WTC11 (cell line): Measurements from ENCODE around the gene TLE3. TPM values are rescaled to one million over a fixed set of nuclear protein-coding genes. Genes with fewer than 3 reads are reported as not detected.
A peak's percentile ranks its signal among the peaks of the same experiment; 100 is the strongest.

Source experiments
- ATAC-seq: fragments of 200-7000 bp; cut with Tn5 transposase; 2 replicates; pipeline ENCODE4 v1.10.0; 2021; ENCODE audit warnings: mild to moderate bottlenecking, moderate library complexity
- CTCF ChIA-PET: fragments of 300-600 bp; sonication (Branson Sonifier 250); formaldehyde crosslinking; loops from one replicate; lab custom pipeline; 2021; ENCODE audit warnings: antibody characterized with exemption; lab: Charles Lee
- POLR2A ChIA-PET: fragments of 350-600 bp; sonication (Branson Sonifier 250); formaldehyde crosslinking; loops from one replicate; lab custom pipeline; 2021; ENCODE audit warnings: antibody characterized with exemption; lab: Charles Lee
- DNase-seq: peaks from one replicate; pipeline ENCODE4 v3.0.0; 2021; ENCODE audit warnings: low spot score
- H3K27ac Mint-ChIP-seq: 2 replicates; pipeline ENCODE4 v1.8.0; 2021; ENCODE audit warnings: mixed read lengths
- H3K27me3 Mint-ChIP-seq: 2 replicates; pipeline ENCODE4 v1.8.0; 2021; ENCODE audit warnings: low read depth, mild to moderate bottlenecking, moderate library complexity, mixed read lengths
- H3K36me3 Mint-ChIP-seq: 2 replicates; pipeline ENCODE4 v1.8.0; 2021; ENCODE audit warnings: mixed read lengths
- H3K4me1 Mint-ChIP-seq: 2 replicates; pipeline ENCODE4 v1.8.0; 2022; ENCODE audit warnings: mixed read lengths
- H3K4me3 Mint-ChIP-seq: 2 replicates; pipeline ENCODE4 v1.8.0; 2021; ENCODE audit warnings: mild to moderate bottlenecking, moderate library complexity, mixed read lengths
- H3K9me3 Mint-ChIP-seq: 2 replicates; pipeline ENCODE4 v1.8.0; 2021; ENCODE audit warnings: mixed read lengths
- ATF6 ChIP-seq: sonication (generic); formaldehyde crosslinking; IDR thresholded peaks from 2 replicates; pipeline ENCODE4 v1.8.1; 2023; ENCODE audit warnings: mild to moderate bottlenecking, missing genetic modification reagents
- CTCF ChIP-seq: fragments of 200-600 bp; IDR thresholded peaks from 2 replicates; pipeline ENCODE4 v1.8.0; 2022; ENCODE audit warnings: antibody characterized with exemption
- ETV6 ChIP-seq: sonication (generic); formaldehyde crosslinking; IDR thresholded peaks from 2 replicates; pipeline ENCODE4 v1.8.1; 2022; ENCODE audit warnings: mild to moderate bottlenecking, missing genetic modification reagents
- FOXJ3 ChIP-seq: sonication (generic); formaldehyde crosslinking; IDR thresholded peaks from 2 replicates; pipeline ENCODE4 v1.9.0; 2021; ENCODE audit warnings: missing genetic modification reagents, mild to moderate bottlenecking, borderline replicate concordance
- FOXP1 ChIP-seq: sonication (generic); formaldehyde crosslinking; IDR thresholded peaks from 2 replicates; pipeline ENCODE4 v1.8.0; 2022; ENCODE audit warnings: missing genetic modification reagents, mild to moderate bottlenecking, moderate library complexity, borderline replicate concordance
- HMGA2 ChIP-seq: fragments of 250-450 bp; sonication (Bioruptor Pico); IDR thresholded peaks from 2 replicates; pipeline ENCODE4 v1.4.0; 2021; ENCODE audit warnings: mild to moderate bottlenecking, moderate library complexity
- JUN ChIP-seq: sonication (generic); formaldehyde crosslinking; IDR thresholded peaks from 2 replicates; pipeline ENCODE4 v1.8.0; 2023; ENCODE audit warnings: mild to moderate bottlenecking, missing genetic modification reagents
- MXD4 ChIP-seq: fragments of 250-450 bp; sonication (Bioruptor Pico); IDR thresholded peaks from 2 replicates; pipeline ENCODE4 v1.8.0; 2021; ENCODE audit warnings: mild to moderate bottlenecking, moderate library complexity, borderline replicate concordance
- NFE2L1 ChIP-seq: sonication (generic); formaldehyde crosslinking; IDR thresholded peaks from 2 replicates; pipeline ENCODE4 v1.8.1; 2023; ENCODE audit warnings: missing genetic modification reagents
- NR3C1 ChIP-seq: sonication (generic); formaldehyde crosslinking; conservative IDR thresholded peaks from 2 replicates; pipeline ENCODE4 v1.8.1; 2023; ENCODE audit warnings: low read depth, mild to moderate bottlenecking, missing genetic modification reagents
- OVOL2 ChIP-seq: fragments of 250-450 bp; sonication (Bioruptor Pico); IDR thresholded peaks from 2 replicates; pipeline ENCODE4 v1.9.0; 2021; ENCODE audit warnings: mild to moderate bottlenecking, borderline replicate concordance
- RELA ChIP-seq: sonication (generic); formaldehyde crosslinking; IDR thresholded peaks from 2 replicates; pipeline ENCODE4 v1.8.1; 2022; ENCODE audit warnings: missing genetic modification reagents, mild to moderate bottlenecking, borderline replicate concordance
- SP1 ChIP-seq: sonication (generic); formaldehyde crosslinking; conservative IDR thresholded peaks from 2 replicates; pipeline ENCODE4 v1.8.1; 2022; ENCODE audit warnings: missing genetic modification reagents
- TEAD4 ChIP-seq: sonication (generic); formaldehyde crosslinking; IDR thresholded peaks from 2 replicates; pipeline ENCODE4 v1.8.0; 2022; ENCODE audit warnings: mild to moderate bottlenecking, missing genetic modification reagents
- ZNF263 ChIP-seq: sonication (generic); formaldehyde crosslinking; IDR thresholded peaks from 2 replicates; pipeline ENCODE4 v1.8.1; 2022; ENCODE audit warnings: low read depth, mild to moderate bottlenecking, moderate library complexity, missing genetic modification reagents
- ZNF512 ChIP-seq: sonication (generic); formaldehyde crosslinking; IDR thresholded peaks from 2 replicates; pipeline ENCODE4 v1.8.1; 2022; ENCODE audit warnings: missing genetic modification reagents, borderline replicate concordance
- total RNA-seq: library from RNA; stranded (reverse); gene quantifications from 3 replicates; pipeline ENCODE4 v1.2.3, GENCODE V29; 2021
- TF ChIP-seq, protein P1 (sequence below): sonication (generic); formaldehyde crosslinking; IDR thresholded peaks from 2 replicates; pipeline ENCODE4 v1.8.0; 2023; ENCODE audit warnings: mild to moderate bottlenecking, missing genetic modification reagents
- TF ChIP-seq, protein P2 (sequence below): sonication (generic); formaldehyde crosslinking; IDR thresholded peaks from 2 replicates; pipeline ENCODE4 v1.8.1; 2023; ENCODE audit warnings: mild to moderate bottlenecking, missing genetic modification reagents
- TF ChIP-seq, protein P3 (sequence below): sonication (generic); formaldehyde crosslinking; conservative IDR thresholded peaks from 2 replicates; pipeline ENCODE4 v1.8.1; 2022; ENCODE audit warnings: mild to moderate bottlenecking, missing genetic modification reagents

Gene TLE3
- total RNA-seq, 1 experiment from 2014 or later = 78.7 TPM

- no peak for TF ChIP-seq CTCF
- TF ChIP-seq MXD4 (CRISPR knock-in tag) = no peak
- TF ChIP-seq NFE2L1 (CRISPR knock-in tag) = no peak
Measured at GRCh38 chr15:70067681-70068080, 30.0 kb downstream of the TLE3 start (continued).

- no peak for ATAC-seq
Measured at GRCh38 chr15:70067011-70067410, 30.7 kb downstream of the TLE3 start.

More at GRCh38 chr15:70067011-70067410, 30.7 kb downstream of the TLE3 start:
- CTCF ChIA-PET = interaction anchor here (0.6 to 1.4 kb wide), 2 partner anchors 220 to 304 kb away, joined by 3 to 5 read pairs; no protein-coding TSS in a partner anchor
- Mint-ChIP-seq H3K4me1 (peaks cover 11% of the 10 kb centered on the region), H3K27ac (peak overlapping the region; percentile 37; the same call in 1 of the 2 replicates)
- no peak for TF ChIP-seq FOXJ3
- TF ChIP-seq FOXP1 (CRISPR knock-in tag) = no peak
- no peak for TF ChIP-seq ZNF263 (CRISPR knock-in tag)
- TF ChIP-seq, protein P1, sequence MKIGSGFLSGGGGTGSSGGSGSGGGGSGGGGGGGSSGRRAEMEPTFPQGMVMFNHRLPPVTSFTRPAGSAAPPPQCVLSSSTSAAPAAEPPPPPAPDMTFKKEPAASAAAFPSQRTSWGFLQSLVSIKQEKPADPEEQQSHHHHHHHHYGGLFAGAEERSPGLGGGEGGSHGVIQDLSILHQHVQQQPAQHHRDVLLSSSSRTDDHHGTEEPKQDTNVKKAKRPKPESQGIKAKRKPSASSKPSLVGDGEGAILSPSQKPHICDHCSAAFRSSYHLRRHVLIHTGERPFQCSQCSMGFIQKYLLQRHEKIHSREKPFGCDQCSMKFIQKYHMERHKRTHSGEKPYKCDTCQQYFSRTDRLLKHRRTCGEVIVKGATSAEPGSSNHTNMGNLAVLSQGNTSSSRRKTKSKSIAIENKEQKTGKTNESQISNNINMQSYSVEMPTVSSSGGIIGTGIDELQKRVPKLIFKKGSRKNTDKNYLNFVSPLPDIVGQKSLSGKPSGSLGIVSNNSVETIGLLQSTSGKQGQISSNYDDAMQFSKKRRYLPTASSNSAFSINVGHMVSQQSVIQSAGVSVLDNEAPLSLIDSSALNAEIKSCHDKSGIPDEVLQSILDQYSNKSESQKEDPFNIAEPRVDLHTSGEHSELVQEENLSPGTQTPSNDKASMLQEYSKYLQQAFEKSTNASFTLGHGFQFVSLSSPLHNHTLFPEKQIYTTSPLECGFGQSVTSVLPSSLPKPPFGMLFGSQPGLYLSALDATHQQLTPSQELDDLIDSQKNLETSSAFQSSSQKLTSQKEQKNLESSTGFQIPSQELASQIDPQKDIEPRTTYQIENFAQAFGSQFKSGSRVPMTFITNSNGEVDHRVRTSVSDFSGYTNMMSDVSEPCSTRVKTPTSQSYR (CRISPR knock-in tag) = no peak
- TF ChIP-seq, protein P2, sequence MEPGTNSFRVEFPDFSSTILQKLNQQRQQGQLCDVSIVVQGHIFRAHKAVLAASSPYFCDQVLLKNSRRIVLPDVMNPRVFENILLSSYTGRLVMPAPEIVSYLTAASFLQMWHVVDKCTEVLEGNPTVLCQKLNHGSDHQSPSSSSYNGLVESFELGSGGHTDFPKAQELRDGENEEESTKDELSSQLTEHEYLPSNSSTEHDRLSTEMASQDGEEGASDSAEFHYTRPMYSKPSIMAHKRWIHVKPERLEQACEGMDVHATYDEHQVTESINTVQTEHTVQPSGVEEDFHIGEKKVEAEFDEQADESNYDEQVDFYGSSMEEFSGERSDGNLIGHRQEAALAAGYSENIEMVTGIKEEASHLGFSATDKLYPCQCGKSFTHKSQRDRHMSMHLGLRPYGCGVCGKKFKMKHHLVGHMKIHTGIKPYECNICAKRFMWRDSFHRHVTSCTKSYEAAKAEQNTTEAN (CRISPR knock-in tag) = no peak
- TF ChIP-seq OVOL2 (CRISPR knock-in tag) = no peak
- no peak for TF ChIP-seq TEAD4
- TF ChIP-seq, protein P3, sequence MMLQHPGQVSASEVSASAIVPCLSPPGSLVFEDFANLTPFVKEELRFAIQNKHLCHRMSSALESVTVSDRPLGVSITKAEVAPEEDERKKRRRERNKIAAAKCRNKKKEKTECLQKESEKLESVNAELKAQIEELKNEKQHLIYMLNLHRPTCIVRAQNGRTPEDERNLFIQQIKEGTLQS (CRISPR knock-in tag) = no peak
- no peak for TF ChIP-seq SP1 (CRISPR knock-in tag)
- TF ChIP-seq JUN (CRISPR knock-in tag) = no peak
- no peak for TF ChIP-seq ETV6
- no peak for TF ChIP-seq NR3C1 (CRISPR knock-in tag)
- TF ChIP-seq HMGA2 (CRISPR knock-in tag) = no peak
- TF ChIP-seq ATF6 (CRISPR knock-in tag) = no peak
- TF ChIP-seq RELA (CRISPR knock-in tag) = no peak
- TF ChIP-seq ZNF512 (CRISPR knock-in tag) = no peak
- TF ChIP-seq, all 79 proteins: peak for 0
- no peaks in the 10 kb centered on the region for H3K9me3 Mint-ChIP-seq
- peaks cover 44% of the 10 kb centered on the region for H3K36me3 Mint-ChIP-seq
- no peaks in the 10 kb centered on the region for H3K27me3 Mint-ChIP-seq
- POLR2A ChIA-PET = interaction anchor here (0.7 to 3.4 kb wide), 4 partner anchors 9 to 278 kb away, joined by 3 to 9 read pairs (median 3); no protein-coding TSS in a partner anchor
- H3K4me3 Mint-ChIP-seq = no peak overlapping the region
- DNase-seq = no peak
